K562 (cell line): ENCODE data around the gene CR2. TPM values are rescaled to one million over a fixed set of nuclear protein-coding genes. Genes with fewer than 3 reads are reported as not detected.

Experiments
- ARNT ChIP-seq, 2 experiments: fragments of 450-650 bp; IDR thresholded peaks; 2 replicates each; pipeline ENCODE4 v1.6.1; 2016; ENCODE audit warnings: mild to moderate bottlenecking in 1 of 2
- BCL6 ChIP-seq: fragments of 250-450 bp; sonication (Bioruptor Pico); IDR thresholded peaks from 2 replicates; pipeline ENCODE4 v1.4.0; 2020
- CSDE1 ChIP-seq, 2 experiments: fragments of 450-650 bp; IDR thresholded peaks; 2 replicates each; pipeline ENCODE4 v1.6.1; 2016; ENCODE audit warnings: mild to moderate bottlenecking in 1 of 2
- HDAC3 ChIP-seq: fragments of 450-650 bp; IDR thresholded peaks from 2 replicates; pipeline ENCODE4 v1.6.1; 2018; ENCODE audit warnings: borderline replicate concordance, mild to moderate bottlenecking, moderate library complexity; ENCODE audit not compliant: partially characterized antibody
- NCOA1 ChIP-seq: fragments of 450-650 bp; IDR thresholded peaks from 2 replicates; pipeline ENCODE4 v1.6.1; 2016; ENCODE audit warnings: low read depth
- NCOR1 ChIP-seq: fragments of 450-650 bp; IDR thresholded peaks from 2 replicates; pipeline ENCODE4 v1.6.1; 2016; ENCODE audit warnings: mild to moderate bottlenecking, moderate library complexity
- NFXL1 ChIP-seq: fragments of 450-650 bp; formaldehyde crosslinking; IDR thresholded peaks from 2 replicates; pipeline ENCODE4 v1.4.0; 2021; ENCODE audit warnings: mild to moderate bottlenecking
- OTX1 ChIP-seq: fragments of 450-650 bp; formaldehyde crosslinking; IDR thresholded peaks from 2 replicates; pipeline ENCODE4 v1.4.0; 2022; ENCODE audit warnings: mild to moderate bottlenecking
- SIN3B ChIP-seq: fragments of 450-650 bp; IDR thresholded peaks from 2 replicates; pipeline ENCODE4 v1.6.1; 2017; ENCODE audit warnings: low read depth, mild to moderate bottlenecking, moderate library complexity
- SMARCC2 ChIP-seq: fragments of 450-650 bp; IDR thresholded peaks from 2 replicates; pipeline ENCODE4 v1.6.1; 2017; ENCODE audit warnings: antibody characterized with exemption, moderate library complexity, mild to moderate bottlenecking, low read depth
- TAF9B ChIP-seq: fragments of 450-650 bp; IDR thresholded peaks from 2 replicates; pipeline ENCODE4 v1.6.1; 2018; ENCODE audit warnings: mild to moderate bottlenecking; ENCODE audit not compliant: partially characterized antibody
- TEAD2 ChIP-seq: fragments of 450-650 bp; IDR thresholded peaks from 2 replicates; pipeline ENCODE4 v1.6.1; 2016; ENCODE audit warnings: missing genetic modification characterization, control low read depth, missing compliant biosample characterization
- XRCC5 ChIP-seq: fragments of 200-400 bp; formaldehyde crosslinking; IDR thresholded peaks from 2 replicates; pipeline ENCODE4 v1.6.1; 2017; ENCODE audit warnings: low read depth, mild to moderate bottlenecking, low read length
- ZNF444 ChIP-seq: fragments of 250-450 bp; sonication (Bioruptor Pico); IDR thresholded peaks from 2 replicates; pipeline ENCODE4 v1.4.0; 2020; ENCODE audit warnings: mild to moderate bottlenecking, moderate library complexity
- ZNF668 ChIP-seq: fragments of 250-450 bp; sonication (Bioruptor Pico); IDR thresholded peaks from 2 replicates; pipeline ENCODE4 v1.8.0; 2022; ENCODE audit warnings: mild to moderate bottlenecking, inconsistent platforms
- polyA plus RNA-seq, 8 experiments: library from polyadenylated mRNA; depleted of rRNA in 4 of 8; stranded (reverse) in 5 of 8; unstranded in 3 of 8; fragments of >200 nt; fragmentation: Nextera tagmentation in 2 of 8; fragmentation: Illumina TruSeq in 1 of 8; extraction: Ambion mirVana in 2 of 8; extraction: Trizol in 1 of 8; gene quantifications; 2 replicates each; pipeline versions ENCODE4 v1.2.1 to v1.2.3, GENCODE V29; 2011 to 2014; ENCODE audit warnings: inconsistent platforms in 1 of 8, missing spikeins in 1 of 8
- total RNA-seq, 7 experiments: library from RNA; depleted of rRNA in 6 of 7; stranded (reverse); fragments of >200 nt in 6 of 7; fragmentation: Illumina TruSeq in 2 of 7; extraction: Trizol in 2 of 7; gene quantifications; 2 replicates each; pipeline versions ENCODE4 v1.2.1 to v1.2.3, GENCODE V29; 2011 to 2021; ENCODE audit warnings: low replicate concordance in 1 of 7
- TF ChIP-seq, protein P1 (sequence below), 2 experiments: fragments of 450-650 bp; formaldehyde crosslinking in 1 of 2; IDR thresholded peaks; 2 replicates each; pipeline versions ENCODE4 v1.4.0 to v1.6.1; 2014 to 2020; ENCODE audit warnings: mild to moderate bottlenecking in 2 of 2, borderline replicate concordance in 1 of 2, low read depth in 1 of 2
- TF ChIP-seq, protein P2 (sequence below): fragments of 250-450 bp; sonication (Bioruptor Pico); IDR thresholded peaks from 2 replicates; pipeline ENCODE4 v1.5.0; 2020; ENCODE audit warnings: mild to moderate bottlenecking, borderline replicate concordance
- TF ChIP-seq, protein P3 (sequence below): sonication (generic); formaldehyde crosslinking; IDR thresholded peaks from 2 replicates; pipeline ENCODE4 v1.8.0; 2023; ENCODE audit warnings: mild to moderate bottlenecking, missing genetic modification reagents

Gene CR2
- total and polyA plus RNA-seq, 9 of the 15 experiments (the other 6 are each of a cell fraction or from before 2014, with no cell fraction given): 0.07 to 0.67 (median 0.37) TPM

DNA sequence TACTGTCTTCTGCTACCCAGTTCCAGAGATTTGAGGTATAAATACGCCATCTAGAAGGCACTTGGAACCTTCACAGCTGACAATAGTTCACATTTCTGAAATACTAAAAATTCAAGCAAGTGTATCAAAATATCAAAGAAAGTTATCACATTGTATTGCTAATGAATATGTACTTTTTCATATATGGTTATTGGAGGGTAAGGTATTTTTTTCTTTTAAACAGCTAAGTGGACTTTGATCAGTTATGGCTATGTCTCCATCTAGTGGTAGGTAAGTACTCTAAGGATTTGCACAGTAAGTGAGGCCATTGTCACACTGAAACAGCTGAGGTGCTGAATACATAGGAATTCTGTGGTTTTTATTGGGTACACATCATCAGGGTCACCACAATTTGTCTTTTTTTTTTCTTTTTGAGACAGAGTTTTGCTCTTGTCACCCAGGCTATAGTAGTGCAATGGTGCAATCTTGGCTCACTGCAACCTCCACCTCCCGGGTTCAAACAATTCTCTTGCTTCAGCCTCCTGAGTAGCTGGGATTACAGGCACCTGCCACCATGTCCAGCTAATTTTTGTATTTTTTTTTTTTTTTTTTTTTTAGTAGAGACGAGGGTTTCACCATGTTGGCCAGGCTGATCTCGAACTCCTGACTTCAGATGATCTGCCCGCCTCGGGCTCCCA, 49.1 kb upstream of the CR2 start (continued):
- TF ChIP-seq, protein P1, sequence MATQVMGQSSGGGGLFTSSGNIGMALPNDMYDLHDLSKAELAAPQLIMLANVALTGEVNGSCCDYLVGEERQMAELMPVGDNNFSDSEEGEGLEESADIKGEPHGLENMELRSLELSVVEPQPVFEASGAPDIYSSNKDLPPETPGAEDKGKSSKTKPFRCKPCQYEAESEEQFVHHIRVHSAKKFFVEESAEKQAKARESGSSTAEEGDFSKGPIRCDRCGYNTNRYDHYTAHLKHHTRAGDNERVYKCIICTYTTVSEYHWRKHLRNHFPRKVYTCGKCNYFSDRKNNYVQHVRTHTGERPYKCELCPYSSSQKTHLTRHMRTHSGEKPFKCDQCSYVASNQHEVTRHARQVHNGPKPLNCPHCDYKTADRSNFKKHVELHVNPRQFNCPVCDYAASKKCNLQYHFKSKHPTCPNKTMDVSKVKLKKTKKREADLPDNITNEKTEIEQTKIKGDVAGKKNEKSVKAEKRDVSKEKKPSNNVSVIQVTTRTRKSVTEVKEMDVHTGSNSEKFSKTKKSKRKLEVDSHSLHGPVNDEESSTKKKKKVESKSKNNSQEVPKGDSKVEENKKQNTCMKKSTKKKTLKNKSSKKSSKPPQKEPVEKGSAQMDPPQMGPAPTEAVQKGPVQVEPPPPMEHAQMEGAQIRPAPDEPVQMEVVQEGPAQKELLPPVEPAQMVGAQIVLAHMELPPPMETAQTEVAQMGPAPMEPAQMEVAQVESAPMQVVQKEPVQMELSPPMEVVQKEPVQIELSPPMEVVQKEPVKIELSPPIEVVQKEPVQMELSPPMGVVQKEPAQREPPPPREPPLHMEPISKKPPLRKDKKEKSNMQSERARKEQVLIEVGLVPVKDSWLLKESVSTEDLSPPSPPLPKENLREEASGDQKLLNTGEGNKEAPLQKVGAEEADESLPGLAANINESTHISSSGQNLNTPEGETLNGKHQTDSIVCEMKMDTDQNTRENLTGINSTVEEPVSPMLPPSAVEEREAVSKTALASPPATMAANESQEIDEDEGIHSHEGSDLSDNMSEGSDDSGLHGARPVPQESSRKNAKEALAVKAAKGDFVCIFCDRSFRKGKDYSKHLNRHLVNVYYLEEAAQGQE (IDR thresholded peaks at IDR 0.05; ENCODE audit: borderline replicate concordance): peak; percentile 91
- TF ChIP-seq, protein P1 (CRISPR knock-in tag; IDR thresholded peaks at IDR 0.05; ENCODE audit: low read depth): no peak
- TF ChIP-seq XRCC5: no peak
- TF ChIP-seq TAF9B: no peak
- TF ChIP-seq, protein P2, sequence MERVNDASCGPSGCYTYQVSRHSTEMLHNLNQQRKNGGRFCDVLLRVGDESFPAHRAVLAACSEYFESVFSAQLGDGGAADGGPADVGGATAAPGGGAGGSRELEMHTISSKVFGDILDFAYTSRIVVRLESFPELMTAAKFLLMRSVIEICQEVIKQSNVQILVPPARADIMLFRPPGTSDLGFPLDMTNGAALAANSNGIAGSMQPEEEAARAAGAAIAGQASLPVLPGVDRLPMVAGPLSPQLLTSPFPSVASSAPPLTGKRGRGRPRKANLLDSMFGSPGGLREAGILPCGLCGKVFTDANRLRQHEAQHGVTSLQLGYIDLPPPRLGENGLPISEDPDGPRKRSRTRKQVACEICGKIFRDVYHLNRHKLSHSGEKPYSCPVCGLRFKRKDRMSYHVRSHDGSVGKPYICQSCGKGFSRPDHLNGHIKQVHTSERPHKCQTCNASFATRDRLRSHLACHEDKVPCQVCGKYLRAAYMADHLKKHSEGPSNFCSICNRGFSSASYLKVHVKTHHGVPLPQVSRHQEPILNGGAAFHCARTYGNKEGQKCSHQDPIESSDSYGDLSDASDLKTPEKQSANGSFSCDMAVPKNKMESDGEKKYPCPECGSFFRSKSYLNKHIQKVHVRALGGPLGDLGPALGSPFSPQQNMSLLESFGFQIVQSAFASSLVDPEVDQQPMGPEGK (CRISPR knock-in tag): no peak
- no peak for TF ChIP-seq ARNT (IDR thresholded peaks at IDR 0.05)
- TF ChIP-seq SMARCC2: no peak
- TF ChIP-seq ZNF444: no peak
- TF ChIP-seq OTX1 (CRISPR knock-in tag): 0 out of 2 replicates have a peak, but pooled peaks have one; percentile 35
- TF ChIP-seq NCOA1: no peak
- TF ChIP-seq HDAC3: peak; percentile 21
- TF ChIP-seq CSDE1 (IDR thresholded peaks at IDR 0.05): no peak
- TF ChIP-seq, protein P3, sequence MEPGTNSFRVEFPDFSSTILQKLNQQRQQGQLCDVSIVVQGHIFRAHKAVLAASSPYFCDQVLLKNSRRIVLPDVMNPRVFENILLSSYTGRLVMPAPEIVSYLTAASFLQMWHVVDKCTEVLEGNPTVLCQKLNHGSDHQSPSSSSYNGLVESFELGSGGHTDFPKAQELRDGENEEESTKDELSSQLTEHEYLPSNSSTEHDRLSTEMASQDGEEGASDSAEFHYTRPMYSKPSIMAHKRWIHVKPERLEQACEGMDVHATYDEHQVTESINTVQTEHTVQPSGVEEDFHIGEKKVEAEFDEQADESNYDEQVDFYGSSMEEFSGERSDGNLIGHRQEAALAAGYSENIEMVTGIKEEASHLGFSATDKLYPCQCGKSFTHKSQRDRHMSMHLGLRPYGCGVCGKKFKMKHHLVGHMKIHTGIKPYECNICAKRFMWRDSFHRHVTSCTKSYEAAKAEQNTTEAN (CRISPR knock-in tag): no peak
- TF ChIP-seq SIN3B: 0 out of 2 replicates have a peak, but pooled peaks have one; percentile 25
- no peak for TF ChIP-seq ZNF668 (CRISPR knock-in tag)
- no peak for TF ChIP-seq BCL6
- TF ChIP-seq TEAD2 (tag): no peak
- TF ChIP-seq NCOR1: no peak
- TF ChIP-seq NFXL1 (CRISPR knock-in tag): no peak
